HG03469 (cell line): ENCODE measurements around the gene COL27A1.

Source experiments
- ATAC-seq: cut with Tn5 transposase; IDR thresholded peaks from one replicate; pipeline ENCODE4 v1.9.1; 2021; ENCODE audit warnings: mild to moderate bottlenecking, moderate library complexity, moderate number of reproducible peaks; ENCODE audit not compliant: unreplicated experiment

COL27A1 gene

GRCh38 chr9:114281473-114282103, 126.3 kb downstream of the COL27A1 start:
- ATAC-seq: no peak

GRCh38 chr9:114282104-114282485, 126.8 kb downstream of the COL27A1 start:
- ATAC-seq: no peak

GRCh38 chr9:114282507-114282906, 127.2 kb downstream of the COL27A1 start:
- no peak for ATAC-seq

- no peak for ATAC-seq
These were observed 127.6 kb downstream of the COL27A1 start for GRCh38 chr9:114282926-114283325.

- ATAC-seq: no peak
These were observed 128.3 kb downstream of the COL27A1 start for GRCh38 chr9:114283551-114284111.

- no peak for ATAC-seq
These were observed 129.2 kb downstream of the COL27A1 start for GRCh38 chr9:114284316-114285060.

GRCh38 chr9:114285166-114285867, 130.0 kb downstream of the COL27A1 start:
- ATAC-seq: no peak

- ATAC-seq: no peak
These were observed 130.9 kb downstream of the COL27A1 start for GRCh38 chr9:114286146-114286679.

- ATAC-seq: no peak
These were observed 131.8 kb downstream of the COL27A1 start for GRCh38 chr9:114287001-114287762.

GRCh38 chr9:114287763-114288192, 132.4 kb downstream of the COL27A1 start:
- no peak for ATAC-seq

- no peak for ATAC-seq
These were observed 133.1 kb downstream of the COL27A1 start for GRCh38 chr9:114288193-114289091.

GRCh38 chr9:114289106-114289505, 133.8 kb downstream of the COL27A1 start:
- no peak for ATAC-seq

GRCh38 chr9:114289571-114290481, 134.5 kb downstream of the COL27A1 start:
- no peak for ATAC-seq

- ATAC-seq: no peak
These were observed 135.2 kb downstream of the COL27A1 start for GRCh38 chr9:114290561-114290986.

GRCh38 chr9:114291064-114291474, 135.7 kb downstream of the COL27A1 start:
- ATAC-seq: no peak

GRCh38 chr9:114291886-114292590, 136.7 kb downstream of the COL27A1 start:
- no peak for ATAC-seq

GRCh38 chr9:114294664-114295063, 139.3 kb downstream of the COL27A1 start:
- ATAC-seq: no peak

GRCh38 chr9:114296338-114296737, 141.0 kb downstream of the COL27A1 start:
- no peak for ATAC-seq
